Measurements from ENCODE around the gene CEP192.
"Not testable (repeated sequence)": the region's sequence is repeated elsewhere in the genome, so short reads cannot be mapped to it uniquely, and the experiment has no call there.

CEP192 gene

GRCh38 chr18:12990967-12991820, at the start of gene CEP192:
Gene CEP192, plus strand, starts transcription at chr18:12991362. Its CDS starts 8,063 bp downstream, at chr18:12999425.
- DNase-seq (ENCODE audit: low read depth, low spot score) = peak; percentile 89
- H3K27ac ChIP-seq = peak within 1 kb of the TSS; percentile 92

GRCh38 chr18:12943215-12943614, 47.9 kb upstream of the CEP192 start:
- DNase-seq (ENCODE audit: low read depth, low spot score) = no peak

GRCh38 chr18:12944709-12945108, 46.5 kb upstream of the CEP192 start:
- H3K27ac ChIP-seq = no peak overlapping the region
- DNase-seq (ENCODE audit: low read depth, low spot score) = no peak

More at GRCh38 chr18:12943215-12943614, 47.9 kb upstream of the CEP192 start:
- H3K27ac ChIP-seq = no peak overlapping the region

- DNase-seq (ENCODE audit: low read depth, low spot score) = no peak
Measured at GRCh38 chr18:12946549-12947284, 44.4 kb upstream of the CEP192 start.

GRCh38 chr18:12947285-12948049, 43.7 kb upstream of the CEP192 start, which contains the start of gene SEH1L:
Gene SEH1L, plus strand, starts transcription at chr18:12948011. Its CDS starts 111 bp downstream, at chr18:12948122.
- peak; percentile 87 for DNase-seq (ENCODE audit: low read depth, low spot score)
- H3K27ac ChIP-seq = peak within 1 kb of the TSS; percentile 95

More at GRCh38 chr18:12946549-12947284, 44.4 kb upstream of the CEP192 start:
- peak overlapping the region; percentile 95 for H3K27ac ChIP-seq

- peak; percentile 62 for DNase-seq (ENCODE audit: low read depth, low spot score)
- H3K27ac ChIP-seq = peak overlapping the region; percentile 95
Measured at GRCh38 chr18:12948050-12948804, 42.9 kb upstream of the CEP192 start.

- no peak overlapping the region for H3K27ac ChIP-seq
- no peak for DNase-seq (ENCODE audit: low read depth, low spot score)
Measured at GRCh38 chr18:12958478-12958877, 32.7 kb upstream of the CEP192 start.

- DNase-seq (ENCODE audit: low read depth, low spot score) = no peak
- no peak overlapping the region for H3K27ac ChIP-seq
Measured at GRCh38 chr18:12960395-12960794, 30.8 kb upstream of the CEP192 start.

- H3K27ac ChIP-seq = no peak overlapping the region
- DNase-seq (ENCODE audit: low read depth, low spot score) = no peak
Measured at GRCh38 chr18:12960853-12961397, 30.2 kb upstream of the CEP192 start.

- H3K27ac ChIP-seq = no peak overlapping the region
- DNase-seq (ENCODE audit: low read depth, low spot score) = no peak
Measured at GRCh38 chr18:12963069-12963468, 28.1 kb upstream of the CEP192 start.

GRCh38 chr18:12968115-12968514, 23.0 kb upstream of the CEP192 start:
- no peak for DNase-seq (ENCODE audit: low read depth, low spot score)
- no peak overlapping the region for H3K27ac ChIP-seq

GRCh38 chr18:12968619-12969018, 22.5 kb upstream of the CEP192 start:
- no peak overlapping the region for H3K27ac ChIP-seq

GRCh38 chr18:12973562-12974213, 17.5 kb upstream of the CEP192 start:
- H3K27ac ChIP-seq = no peak overlapping the region
- DNase-seq (ENCODE audit: low read depth, low spot score) = no peak

More at GRCh38 chr18:12968619-12969018, 22.5 kb upstream of the CEP192 start:
- DNase-seq (ENCODE audit: low read depth, low spot score) = no peak

- no peak overlapping the region for H3K27ac ChIP-seq
- no peak for DNase-seq (ENCODE audit: low read depth, low spot score)
Measured at GRCh38 chr18:12975488-12975887, 15.7 kb upstream of the CEP192 start.

GRCh38 chr18:12976305-12976704, 14.9 kb upstream of the CEP192 start:
- DNase-seq (ENCODE audit: low read depth, low spot score) = no peak
- peak overlapping the region; percentile 34 for H3K27ac ChIP-seq

- H3K27ac ChIP-seq; DNase-seq (ENCODE audit: low read depth, low spot score): not testable (repeated sequence)
Measured at GRCh38 chr18:12980065-12980464, 11.1 kb upstream of the CEP192 start.

GRCh38 chr18:12989397-12990122, 1.6 kb upstream of the CEP192 start:
- peak overlapping the region; percentile 92 for H3K27ac ChIP-seq
- DNase-seq (ENCODE audit: low read depth, low spot score) = no peak

- DNase-seq (ENCODE audit: low read depth, low spot score) = no peak
Measured at GRCh38 chr18:12990123-12990475, 1.1 kb upstream of the CEP192 start.

More at GRCh38 chr18:12990123-12990475, 1.1 kb upstream of the CEP192 start:
- H3K27ac ChIP-seq = peak overlapping the region; percentile 92
